Measurements from ENCODE around the gene CHD5.

Gene CHD5

GRCh38 chr1:6107409-6108356, 72.4 kb downstream of the CHD5 start:
- no peak for DNase-seq (ENCODE audit: low read depth)
- H3K4me3 ChIP-seq (ENCODE audit: low read depth, low read length): no peak overlapping the region
- no peak for TF ChIP-seq MAX (IDR thresholded peaks at IDR 0.05; ENCODE audit: low read depth, low read length)
- TF ChIP-seq MYC (IDR thresholded peaks at IDR 0.05; ENCODE audit: low read depth, low read length): no peak
- no peak for TF ChIP-seq POLR2A (IDR thresholded peaks at IDR 0.05; ENCODE audit: extremely low read depth, insufficient read length)
- no peak for TF ChIP-seq CTCF (IDR thresholded peaks at IDR 0.05; ENCODE audit: low read depth, low read length)

- DNase-seq (ENCODE audit: low read depth): no peak
- TF ChIP-seq MAX (IDR thresholded peaks at IDR 0.05; ENCODE audit: low read depth, low read length): no peak
- TF ChIP-seq CTCF (IDR thresholded peaks at IDR 0.05; ENCODE audit: low read depth, low read length): no peak
- no peak for TF ChIP-seq POLR2A (IDR thresholded peaks at IDR 0.05; ENCODE audit: extremely low read depth, insufficient read length)
- TF ChIP-seq MYC (IDR thresholded peaks at IDR 0.05; ENCODE audit: low read depth, low read length): no peak
- no peak overlapping the region for H3K4me3 ChIP-seq (ENCODE audit: low read depth, low read length)
Measured at GRCh38 chr1:6106977-6107376, 73.1 kb downstream of the CHD5 start.

- TF ChIP-seq POLR2A (IDR thresholded peaks at IDR 0.05; ENCODE audit: extremely low read depth, insufficient read length) (no peak), MYC (IDR thresholded peaks at IDR 0.05; ENCODE audit: low read depth, low read length) (no peak), CTCF (IDR thresholded peaks at IDR 0.05; ENCODE audit: low read depth, low read length) (no peak), MAX (IDR thresholded peaks at IDR 0.05; ENCODE audit: low read depth, low read length) (no peak)
- no peak overlapping the region for H3K4me3 ChIP-seq (ENCODE audit: low read depth, low read length)
- DNase-seq (ENCODE audit: low read depth): no peak
Measured at GRCh38 chr1:6106321-6106731, 73.8 kb downstream of the CHD5 start.

GRCh38 chr1:6105763-6106162, 74.4 kb downstream of the CHD5 start:
- DNase-seq (ENCODE audit: low read depth): no peak
- H3K4me3 ChIP-seq (ENCODE audit: low read depth, low read length): no peak overlapping the region
- no peak for TF ChIP-seq MAX (IDR thresholded peaks at IDR 0.05; ENCODE audit: low read depth, low read length)
- peak; percentile 19 for TF ChIP-seq CTCF (IDR thresholded peaks at IDR 0.05; ENCODE audit: low read depth, low read length)

- DNase-seq (ENCODE audit: low read depth): no peak
- H3K4me3 ChIP-seq (ENCODE audit: low read depth, low read length): no peak overlapping the region
- TF ChIP-seq MAX (IDR thresholded peaks at IDR 0.05; ENCODE audit: low read depth, low read length): no peak
- no peak for TF ChIP-seq CTCF (IDR thresholded peaks at IDR 0.05; ENCODE audit: low read depth, low read length)
- no peak for TF ChIP-seq POLR2A (IDR thresholded peaks at IDR 0.05; ENCODE audit: extremely low read depth, insufficient read length)
- TF ChIP-seq MYC (IDR thresholded peaks at IDR 0.05; ENCODE audit: low read depth, low read length): no peak
Measured at GRCh38 chr1:6105218-6105679, 74.9 kb downstream of the CHD5 start.
